WTC11 (cell line): ENCODE data around the gene ILF3.

Experiments used
- ESRRA ChIP-seq: sonication (generic); formaldehyde crosslinking; IDR thresholded peaks from 2 replicates; pipeline ENCODE4 v1.8.1; 2022; ENCODE audit warnings: mild to moderate bottlenecking, missing genetic modification reagents, borderline replicate concordance
- JUN ChIP-seq: sonication (generic); formaldehyde crosslinking; IDR thresholded peaks from 2 replicates; pipeline ENCODE4 v1.8.0; 2023; ENCODE audit warnings: mild to moderate bottlenecking, missing genetic modification reagents
- KAT7 ChIP-seq: sonication (generic); formaldehyde crosslinking; IDR thresholded peaks from 2 replicates; pipeline ENCODE4 v1.8.1; 2023; ENCODE audit warnings: missing genetic modification reagents, mild to moderate bottlenecking, borderline replicate concordance
- NFE2L1 ChIP-seq: sonication (generic); formaldehyde crosslinking; IDR thresholded peaks from 2 replicates; pipeline ENCODE4 v1.8.1; 2023; ENCODE audit warnings: missing genetic modification reagents
- NR2C2 ChIP-seq: sonication (generic); formaldehyde crosslinking; IDR thresholded peaks from 2 replicates; pipeline ENCODE4 v1.8.0; 2022; ENCODE audit warnings: mild to moderate bottlenecking, missing genetic modification reagents
- RELA ChIP-seq: sonication (generic); formaldehyde crosslinking; IDR thresholded peaks from 2 replicates; pipeline ENCODE4 v1.8.1; 2022; ENCODE audit warnings: missing genetic modification reagents, mild to moderate bottlenecking, borderline replicate concordance
- SMAD3 ChIP-seq: sonication (generic); formaldehyde crosslinking; IDR thresholded peaks from 2 replicates; pipeline ENCODE4 v1.8.0; 2022; ENCODE audit warnings: missing genetic modification reagents, mild to moderate bottlenecking, borderline replicate concordance
- SP1 ChIP-seq: sonication (generic); formaldehyde crosslinking; conservative IDR thresholded peaks from 2 replicates; pipeline ENCODE4 v1.8.1; 2022; ENCODE audit warnings: missing genetic modification reagents
- TF ChIP-seq, protein P1 (sequence below): sonication (generic); formaldehyde crosslinking; IDR thresholded peaks from 2 replicates; pipeline ENCODE4 v1.8.1; 2023; ENCODE audit warnings: mild to moderate bottlenecking, moderate library complexity, missing genetic modification reagents
- TF ChIP-seq, protein P2 (sequence below): fragments of 200-600 bp; IDR thresholded peaks from 2 replicates; pipeline ENCODE4 v1.8.0; 2022; ENCODE audit warnings: antibody characterized with exemption
- TF ChIP-seq, protein P3 (sequence below): sonication (generic); formaldehyde crosslinking; conservative IDR thresholded peaks from 2 replicates; pipeline ENCODE4 v1.8.1; 2022; ENCODE audit warnings: mild to moderate bottlenecking, missing genetic modification reagents
- TF ChIP-seq, protein P4 (sequence below): sonication (generic); formaldehyde crosslinking; IDR thresholded peaks from 2 replicates; pipeline ENCODE4 v1.8.0; 2022; ENCODE audit warnings: missing genetic modification reagents
- TF ChIP-seq, protein P5 (sequence below): sonication (generic); formaldehyde crosslinking; IDR thresholded peaks from 2 replicates; pipeline ENCODE4 v1.8.0; 2022; ENCODE audit warnings: mild to moderate bottlenecking, missing genetic modification reagents

DNA sequence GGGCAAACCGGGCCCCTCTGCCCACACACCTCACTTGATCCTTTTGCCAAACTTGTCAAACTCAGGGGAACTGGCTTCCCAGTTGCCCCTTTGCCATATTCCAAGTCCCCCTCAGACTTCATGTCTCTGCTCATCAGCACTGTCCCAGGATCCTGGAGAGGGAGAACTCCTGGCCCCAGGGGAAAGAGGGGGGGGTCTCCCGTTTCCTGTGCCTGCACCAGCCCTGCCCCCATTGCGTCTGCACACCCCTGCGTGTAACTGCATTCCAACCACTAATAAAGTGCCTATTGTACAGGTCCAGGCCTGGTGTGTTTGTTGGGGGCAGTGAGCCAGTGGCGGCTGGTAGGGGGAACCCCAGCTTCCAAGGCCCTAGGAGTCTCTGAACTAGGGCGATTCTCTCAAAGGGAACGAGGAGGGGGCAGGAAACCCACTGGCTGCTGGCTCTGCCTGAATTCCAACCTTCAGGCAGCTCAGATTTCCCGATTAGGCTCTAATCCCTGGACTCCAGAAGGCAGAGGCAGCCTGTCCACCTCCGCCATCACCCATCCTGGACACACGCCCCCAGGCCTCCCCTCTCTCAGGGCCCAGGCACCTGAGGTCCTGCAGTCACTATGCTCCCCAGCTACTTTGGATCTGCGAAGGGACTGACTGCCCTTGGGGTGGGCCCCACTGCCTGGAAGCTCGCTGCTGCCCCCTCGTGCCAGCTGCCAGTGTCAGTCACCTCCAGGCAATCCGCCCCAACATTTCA lies 9.7 kb upstream of the ILF3 start:
- TF ChIP-seq, protein P1, sequence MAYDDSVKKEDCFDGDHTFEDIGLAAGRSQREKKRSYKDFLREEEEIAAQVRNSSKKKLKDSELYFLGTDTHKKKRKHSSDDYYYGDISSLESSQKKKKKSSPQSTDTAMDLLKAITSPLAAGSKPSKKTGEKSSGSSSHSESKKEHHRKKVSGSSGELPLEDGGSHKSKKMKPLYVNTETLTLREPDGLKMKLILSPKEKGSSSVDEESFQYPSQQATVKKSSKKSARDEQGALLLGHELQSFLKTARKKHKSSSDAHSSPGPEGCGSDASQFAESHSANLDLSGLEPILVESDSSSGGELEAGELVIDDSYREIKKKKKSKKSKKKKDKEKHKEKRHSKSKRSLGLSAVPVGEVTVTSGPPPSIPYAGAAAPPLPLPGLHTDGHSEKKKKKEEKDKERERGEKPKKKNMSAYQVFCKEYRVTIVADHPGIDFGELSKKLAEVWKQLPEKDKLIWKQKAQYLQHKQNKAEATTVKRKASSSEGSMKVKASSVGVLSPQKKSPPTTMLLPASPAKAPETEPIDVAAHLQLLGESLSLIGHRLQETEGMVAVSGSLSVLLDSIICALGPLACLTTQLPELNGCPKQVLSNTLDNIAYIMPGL (CRISPR knock-in tag), result no peak
- TF ChIP-seq, protein P2, sequence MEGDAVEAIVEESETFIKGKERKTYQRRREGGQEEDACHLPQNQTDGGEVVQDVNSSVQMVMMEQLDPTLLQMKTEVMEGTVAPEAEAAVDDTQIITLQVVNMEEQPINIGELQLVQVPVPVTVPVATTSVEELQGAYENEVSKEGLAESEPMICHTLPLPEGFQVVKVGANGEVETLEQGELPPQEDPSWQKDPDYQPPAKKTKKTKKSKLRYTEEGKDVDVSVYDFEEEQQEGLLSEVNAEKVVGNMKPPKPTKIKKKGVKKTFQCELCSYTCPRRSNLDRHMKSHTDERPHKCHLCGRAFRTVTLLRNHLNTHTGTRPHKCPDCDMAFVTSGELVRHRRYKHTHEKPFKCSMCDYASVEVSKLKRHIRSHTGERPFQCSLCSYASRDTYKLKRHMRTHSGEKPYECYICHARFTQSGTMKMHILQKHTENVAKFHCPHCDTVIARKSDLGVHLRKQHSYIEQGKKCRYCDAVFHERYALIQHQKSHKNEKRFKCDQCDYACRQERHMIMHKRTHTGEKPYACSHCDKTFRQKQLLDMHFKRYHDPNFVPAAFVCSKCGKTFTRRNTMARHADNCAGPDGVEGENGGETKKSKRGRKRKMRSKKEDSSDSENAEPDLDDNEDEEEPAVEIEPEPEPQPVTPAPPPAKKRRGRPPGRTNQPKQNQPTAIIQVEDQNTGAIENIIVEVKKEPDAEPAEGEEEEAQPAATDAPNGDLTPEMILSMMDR, result peak; percentile 61; the same call in 1 of the 2 replicates
- TF ChIP-seq SP1 (CRISPR knock-in tag) (no peak), SMAD3 (CRISPR knock-in tag) (no peak), JUN (no peak), NFE2L1 (CRISPR knock-in tag) (no peak), NR2C2 (CRISPR knock-in tag) (no peak), RELA (CRISPR knock-in tag) (no peak), ESRRA (CRISPR knock-in tag) (no peak), KAT7 (CRISPR knock-in tag) (no peak)
- TF ChIP-seq, protein P3, sequence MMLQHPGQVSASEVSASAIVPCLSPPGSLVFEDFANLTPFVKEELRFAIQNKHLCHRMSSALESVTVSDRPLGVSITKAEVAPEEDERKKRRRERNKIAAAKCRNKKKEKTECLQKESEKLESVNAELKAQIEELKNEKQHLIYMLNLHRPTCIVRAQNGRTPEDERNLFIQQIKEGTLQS (CRISPR knock-in tag), result 0 out of 2 replicates have a peak, but pooled peaks have one; percentile 40
- TF ChIP-seq, protein P4, sequence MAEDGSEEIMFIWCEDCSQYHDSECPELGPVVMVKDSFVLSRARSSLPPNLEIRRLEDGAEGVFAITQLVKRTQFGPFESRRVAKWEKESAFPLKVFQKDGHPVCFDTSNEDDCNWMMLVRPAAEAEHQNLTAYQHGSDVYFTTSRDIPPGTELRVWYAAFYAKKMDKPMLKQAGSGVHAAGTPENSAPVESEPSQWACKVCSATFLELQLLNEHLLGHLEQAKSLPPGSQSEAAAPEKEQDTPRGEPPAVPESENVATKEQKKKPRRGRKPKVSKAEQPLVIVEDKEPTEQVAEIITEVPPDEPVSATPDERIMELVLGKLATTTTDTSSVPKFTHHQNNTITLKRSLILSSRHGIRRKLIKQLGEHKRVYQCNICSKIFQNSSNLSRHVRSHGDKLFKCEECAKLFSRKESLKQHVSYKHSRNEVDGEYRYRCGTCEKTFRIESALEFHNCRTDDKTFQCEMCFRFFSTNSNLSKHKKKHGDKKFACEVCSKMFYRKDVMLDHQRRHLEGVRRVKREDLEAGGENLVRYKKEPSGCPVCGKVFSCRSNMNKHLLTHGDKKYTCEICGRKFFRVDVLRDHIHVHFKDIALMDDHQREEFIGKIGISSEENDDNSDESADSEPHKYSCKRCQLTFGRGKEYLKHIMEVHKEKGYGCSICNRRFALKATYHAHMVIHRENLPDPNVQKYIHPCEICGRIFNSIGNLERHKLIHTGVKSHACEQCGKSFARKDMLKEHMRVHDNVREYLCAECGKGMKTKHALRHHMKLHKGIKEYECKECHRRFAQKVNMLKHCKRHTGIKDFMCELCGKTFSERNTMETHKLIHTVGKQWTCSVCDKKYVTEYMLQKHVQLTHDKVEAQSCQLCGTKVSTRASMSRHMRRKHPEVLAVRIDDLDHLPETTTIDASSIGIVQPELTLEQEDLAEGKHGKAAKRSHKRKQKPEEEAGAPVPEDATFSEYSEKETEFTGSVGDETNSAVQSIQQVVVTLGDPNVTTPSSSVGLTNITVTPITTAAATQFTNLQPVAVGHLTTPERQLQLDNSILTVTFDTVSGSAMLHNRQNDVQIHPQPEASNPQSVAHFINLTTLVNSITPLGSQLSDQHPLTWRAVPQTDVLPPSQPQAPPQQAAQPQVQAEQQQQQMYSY (CRISPR knock-in tag), result no peak
- TF ChIP-seq, protein P5, sequence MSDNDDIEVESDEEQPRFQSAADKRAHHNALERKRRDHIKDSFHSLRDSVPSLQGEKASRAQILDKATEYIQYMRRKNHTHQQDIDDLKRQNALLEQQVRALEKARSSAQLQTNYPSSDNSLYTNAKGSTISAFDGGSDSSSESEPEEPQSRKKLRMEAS (CRISPR knock-in tag), result 0 out of 2 replicates have a peak, but pooled peaks have one; percentile 15
